Cardiac fibroblast (primary cell): ENCODE data around the gene ZFP36.

Experiments used
- DNase-seq, 2 donors: peaks; one replicate each; pipeline versions ENCODE4 v3.0.0 to v3.0.0-alpha.2; 2010; ENCODE audit warnings: low read depth in 2 of 2
- H3K4me3 ChIP-seq, 2 donors: replicated peaks in 1 of 2; 1 replicate in 1 of 2; 2 replicates in 1 of 2; pipeline ENCODE4 v1.5.1; 2011; ENCODE audit warnings: low read depth in 2 of 2, low read length in 2 of 2, mild to moderate bottlenecking in 2 of 2, moderate library complexity in 1 of 2
- TF ChIP-seq, protein P1 (sequence below): IDR thresholded peaks from one replicate; pipeline ENCODE4 v1.5.1; 2011; ENCODE audit warnings: low read depth, mild to moderate bottlenecking, low read length, inconsistent platforms

The ZFP36 gene

DNA sequence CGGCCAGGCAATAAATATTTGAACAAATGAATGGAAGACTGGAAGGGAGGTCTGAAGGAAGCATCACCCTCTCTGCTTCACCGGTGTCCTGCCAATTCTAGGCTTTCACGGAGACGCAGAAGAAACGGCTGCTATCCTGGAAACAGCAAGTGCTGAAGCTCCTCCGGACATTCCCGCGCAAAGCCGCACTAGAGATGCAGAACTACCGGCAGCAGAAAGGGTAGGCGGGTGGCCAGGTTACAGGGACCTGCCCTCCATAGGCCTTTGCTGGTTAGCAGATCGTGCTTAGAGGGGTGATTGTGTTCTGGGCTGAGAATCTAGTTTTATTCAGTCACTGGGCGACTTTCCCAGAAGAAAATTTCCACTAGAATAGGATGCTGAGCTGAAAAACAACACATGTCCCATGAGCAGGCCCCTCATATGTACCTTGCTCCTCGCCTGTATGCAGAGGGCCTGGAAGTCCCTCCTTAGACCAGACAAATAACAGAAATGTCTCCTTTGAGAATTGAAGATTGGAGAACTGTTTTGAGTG lies 26.7 kb upstream of the ZFP36 start:
- DNase-seq = no peak
- H3K4me3 ChIP-seq = no peak overlapping the region
- TF ChIP-seq, protein P1, sequence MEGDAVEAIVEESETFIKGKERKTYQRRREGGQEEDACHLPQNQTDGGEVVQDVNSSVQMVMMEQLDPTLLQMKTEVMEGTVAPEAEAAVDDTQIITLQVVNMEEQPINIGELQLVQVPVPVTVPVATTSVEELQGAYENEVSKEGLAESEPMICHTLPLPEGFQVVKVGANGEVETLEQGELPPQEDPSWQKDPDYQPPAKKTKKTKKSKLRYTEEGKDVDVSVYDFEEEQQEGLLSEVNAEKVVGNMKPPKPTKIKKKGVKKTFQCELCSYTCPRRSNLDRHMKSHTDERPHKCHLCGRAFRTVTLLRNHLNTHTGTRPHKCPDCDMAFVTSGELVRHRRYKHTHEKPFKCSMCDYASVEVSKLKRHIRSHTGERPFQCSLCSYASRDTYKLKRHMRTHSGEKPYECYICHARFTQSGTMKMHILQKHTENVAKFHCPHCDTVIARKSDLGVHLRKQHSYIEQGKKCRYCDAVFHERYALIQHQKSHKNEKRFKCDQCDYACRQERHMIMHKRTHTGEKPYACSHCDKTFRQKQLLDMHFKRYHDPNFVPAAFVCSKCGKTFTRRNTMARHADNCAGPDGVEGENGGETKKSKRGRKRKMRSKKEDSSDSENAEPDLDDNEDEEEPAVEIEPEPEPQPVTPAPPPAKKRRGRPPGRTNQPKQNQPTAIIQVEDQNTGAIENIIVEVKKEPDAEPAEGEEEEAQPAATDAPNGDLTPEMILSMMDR = no peak

DNA sequence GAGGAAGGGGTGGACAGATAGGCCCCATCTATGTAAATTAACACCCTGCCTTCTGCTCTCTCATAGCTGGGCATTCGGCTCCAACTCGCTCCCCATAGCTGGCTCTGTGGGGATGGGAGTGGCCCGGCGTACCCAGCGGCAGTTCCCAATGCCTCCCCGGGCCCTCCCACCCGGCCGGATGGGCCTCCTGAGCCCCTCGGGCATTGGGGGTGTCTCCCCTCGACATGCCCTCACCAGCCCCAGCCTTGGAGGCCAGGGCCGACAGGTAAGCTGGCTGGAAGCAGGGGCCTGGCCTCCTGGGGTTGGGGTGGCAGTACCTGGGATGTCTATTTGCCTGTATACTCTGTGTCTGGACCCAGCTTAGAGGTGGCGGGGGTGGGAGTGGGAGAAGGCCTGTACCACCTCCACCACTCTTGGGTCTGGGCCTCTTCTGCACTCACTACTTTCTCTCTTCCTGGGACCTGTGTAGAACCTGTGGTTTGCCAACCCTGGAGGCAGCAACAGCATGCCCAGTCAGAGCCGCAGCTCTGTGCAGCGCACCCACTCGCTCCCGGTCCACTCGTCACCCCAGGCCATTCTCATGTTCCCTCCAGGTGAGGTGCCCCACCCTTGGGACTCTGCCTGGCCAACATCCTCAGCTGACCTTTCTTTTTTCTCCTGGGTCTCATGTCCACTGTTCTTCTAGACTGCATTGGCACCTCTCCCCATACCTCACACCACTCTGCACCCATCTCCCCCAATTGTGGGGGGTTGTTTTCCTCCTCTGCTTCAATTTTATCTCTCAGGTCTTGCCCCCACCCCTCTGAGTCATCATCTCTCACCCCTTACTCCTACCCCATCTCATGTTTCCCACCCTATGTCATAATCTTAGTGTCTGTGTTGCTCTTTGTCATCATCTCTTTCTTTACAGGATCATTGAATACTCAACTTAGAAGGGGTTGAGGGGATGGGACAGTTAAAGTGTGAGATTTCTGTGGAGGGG lies 25.8 kb upstream of the ZFP36 start:
- no peak for DNase-seq
- TF ChIP-seq, protein P1 = no peak
- H3K4me3 ChIP-seq = no peak overlapping the region

DNA sequence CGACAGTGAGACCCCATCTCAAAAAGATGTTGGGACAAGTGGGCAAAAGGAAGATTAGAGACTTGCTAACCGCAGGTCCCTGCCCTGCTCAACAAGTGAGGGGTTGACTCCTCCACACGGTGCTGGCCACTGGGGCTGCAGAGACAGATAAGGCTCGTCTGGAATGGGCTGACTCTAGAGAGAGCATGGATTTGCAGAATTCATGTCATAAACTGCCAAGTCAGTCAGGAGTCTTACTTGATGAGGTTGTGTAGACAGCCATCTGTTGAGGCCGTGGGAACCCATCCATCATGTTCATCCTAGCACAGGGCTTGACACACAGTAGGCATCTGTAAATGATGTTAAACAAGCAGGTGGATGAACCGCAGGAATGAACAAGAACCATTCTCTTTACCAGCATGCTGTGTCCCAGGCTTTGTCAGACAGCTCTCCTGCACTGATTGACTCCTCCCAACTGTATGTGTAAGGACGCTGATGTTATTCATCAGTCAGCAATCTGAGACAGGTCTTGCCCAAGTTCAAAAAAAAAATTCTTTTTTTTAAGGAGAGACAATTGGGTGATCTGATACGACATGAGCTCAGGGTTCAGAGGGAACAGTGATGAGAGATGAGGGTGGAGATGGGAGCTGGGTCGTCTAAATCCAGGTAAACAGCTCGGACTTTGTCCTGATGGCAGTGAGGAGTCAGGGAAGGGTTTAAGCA lies 24.6 kb upstream of the ZFP36 start:
- H3K4me3 ChIP-seq = no peak overlapping the region
- DNase-seq = peak in 1 of 2 donors; percentile 51
- TF ChIP-seq, protein P1 = no peak

DNA sequence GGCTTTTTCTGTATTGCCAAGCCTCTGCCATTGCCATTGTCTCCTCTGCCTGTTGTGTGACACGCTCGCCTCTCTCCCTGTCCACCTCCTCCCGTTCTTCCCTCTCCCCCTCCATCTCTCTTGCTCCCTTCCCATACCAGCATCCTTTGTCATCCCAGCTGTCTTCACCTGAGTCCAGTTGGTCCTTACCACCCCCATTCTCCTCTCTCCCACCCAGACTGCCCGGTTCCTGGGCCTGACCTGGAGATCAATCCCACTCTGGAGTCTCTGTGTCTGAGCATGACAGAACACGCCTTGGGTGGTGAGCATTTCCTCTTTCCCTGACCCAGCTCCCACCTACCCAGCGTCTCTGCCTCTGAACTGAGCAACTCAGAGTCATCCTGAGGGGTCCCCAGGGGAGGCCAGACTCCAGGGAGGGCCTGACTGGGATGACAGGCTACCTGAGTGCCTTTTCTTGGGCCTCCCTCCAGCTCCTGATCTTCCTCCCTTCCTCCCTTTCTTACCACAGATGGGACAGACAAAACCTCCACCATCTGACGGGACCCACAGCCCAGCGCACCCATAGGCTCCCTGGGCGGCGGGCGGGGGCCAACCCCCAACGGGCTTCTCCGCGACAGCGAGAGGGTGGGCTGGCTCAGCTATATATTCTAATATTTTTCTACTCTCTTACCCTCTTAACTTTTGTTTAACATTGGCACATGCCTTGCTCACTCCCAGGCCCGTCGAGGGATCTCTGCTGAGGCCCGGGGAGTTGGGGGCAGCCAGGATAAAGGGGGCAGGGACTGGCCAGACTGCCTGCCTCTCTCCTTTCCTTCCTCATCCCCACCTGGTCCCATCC lies 23.4 kb upstream of the ZFP36 start:
- H3K4me3 ChIP-seq = no peak overlapping the region
- DNase-seq = no peak
- TF ChIP-seq, protein P1 = no peak

- DNase-seq = no peak
- no peak overlapping the region for H3K4me3 ChIP-seq
- TF ChIP-seq, protein P1 = no peak
Observed at GRCh38 chr19:39384839-39385568, 21.6 kb upstream of the ZFP36 start.
